ENCODE results near the gene MYL7.

Gene MYL7

GRCh38 chr7:44167920-44168319 is 26.8 kb upstream of the MYL7 start:
- DNase-seq = no peak

GRCh38 chr7:44163591-44163990 is 22.5 kb upstream of the MYL7 start:
- no peak for DNase-seq

GRCh38 chr7:44162785-44163395 is 21.8 kb upstream of the MYL7 start:
- no peak for DNase-seq

- DNase-seq = no peak
Observed at GRCh38 chr7:44162179-44162578, 21.0 kb upstream of the MYL7 start.

- no peak for DNase-seq
Observed at GRCh38 chr7:44161371-44161770, 20.2 kb upstream of the MYL7 start.

- DNase-seq = no peak
Observed at GRCh38 chr7:44159824-44160630, 18.9 kb upstream of the MYL7 start.

- no peak for DNase-seq
Observed at GRCh38 chr7:44158873-44159631, 17.9 kb upstream of the MYL7 start.

- no peak for DNase-seq
Observed at GRCh38 chr7:44158096-44158872, 17.2 kb upstream of the MYL7 start.

- DNase-seq = no peak
Observed at GRCh38 chr7:44157116-44158080, 16.3 kb upstream of the MYL7 start.

- no peak for DNase-seq
Observed at GRCh38 chr7:44156453-44157010, 15.4 kb upstream of the MYL7 start.

GRCh38 chr7:44155191-44156185 is 14.4 kb upstream of the MYL7 start:
- no peak for DNase-seq

- DNase-seq = no peak
Observed at GRCh38 chr7:44154703-44155102, 13.6 kb upstream of the MYL7 start.

GRCh38 chr7:44153948-44154335 is 12.8 kb upstream of the MYL7 start:
- no peak for DNase-seq

GRCh38 chr7:44152971-44153947 is 12.1 kb upstream of the MYL7 start:
- DNase-seq = no peak

- DNase-seq = no peak
Observed at GRCh38 chr7:44151956-44152355, 10.8 kb upstream of the MYL7 start.

GRCh38 chr7:44150966-44151941 is 10.1 kb upstream of the MYL7 start:
- no peak for DNase-seq

GRCh38 chr7:44150466-44150832 is 9.3 kb upstream of the MYL7 start:
- DNase-seq = no peak

All from stimulated activated CD4-positive, alpha-beta T cell treated with anti-CD3 and anti-CD28 coated beads, Interleukin-2, amount 100 ng/mL, for 48 hours (primary cell).